ENCODE results near the gene SEMA4D.

- TF ChIP-seq, protein P1, sequence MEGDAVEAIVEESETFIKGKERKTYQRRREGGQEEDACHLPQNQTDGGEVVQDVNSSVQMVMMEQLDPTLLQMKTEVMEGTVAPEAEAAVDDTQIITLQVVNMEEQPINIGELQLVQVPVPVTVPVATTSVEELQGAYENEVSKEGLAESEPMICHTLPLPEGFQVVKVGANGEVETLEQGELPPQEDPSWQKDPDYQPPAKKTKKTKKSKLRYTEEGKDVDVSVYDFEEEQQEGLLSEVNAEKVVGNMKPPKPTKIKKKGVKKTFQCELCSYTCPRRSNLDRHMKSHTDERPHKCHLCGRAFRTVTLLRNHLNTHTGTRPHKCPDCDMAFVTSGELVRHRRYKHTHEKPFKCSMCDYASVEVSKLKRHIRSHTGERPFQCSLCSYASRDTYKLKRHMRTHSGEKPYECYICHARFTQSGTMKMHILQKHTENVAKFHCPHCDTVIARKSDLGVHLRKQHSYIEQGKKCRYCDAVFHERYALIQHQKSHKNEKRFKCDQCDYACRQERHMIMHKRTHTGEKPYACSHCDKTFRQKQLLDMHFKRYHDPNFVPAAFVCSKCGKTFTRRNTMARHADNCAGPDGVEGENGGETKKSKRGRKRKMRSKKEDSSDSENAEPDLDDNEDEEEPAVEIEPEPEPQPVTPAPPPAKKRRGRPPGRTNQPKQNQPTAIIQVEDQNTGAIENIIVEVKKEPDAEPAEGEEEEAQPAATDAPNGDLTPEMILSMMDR (conservative IDR thresholded peaks at IDR 0.05; ENCODE audit: low read depth, low read length) = no peak
- no peak for TF ChIP-seq EZH2 (IDR thresholded peaks at IDR 0.05; ENCODE audit: low read length, unreplicated experiment)
These were observed 34.9 kb downstream of the SEMA4D start for GRCh38 chr9:89462817-89463683.
